RWPE2 (cell line): ENCODE results near the gene HNRNPH1.

Experiments used
- ATAC-seq: fragments of 200-7000 bp; cut with Tn5 transposase; 3 replicates; pipeline ENCODE4 v1.9.1; 2021; ENCODE audit warnings: low read depth
- DNase-seq: peaks from one replicate; pipeline ENCODE4 v3.0.0-alpha.2; 2020; ENCODE audit warnings: low spot score
- H3K27ac ChIP-seq: fragments of 450-650 bp; 2 replicates; pipeline ENCODE4 v1.5.1; 2017; ENCODE audit warnings: mild to moderate bottlenecking; ENCODE audit not compliant: poor library complexity, severe bottlenecking
- H3K27me3 ChIP-seq: fragments of 250-450 bp; sonication (Bioruptor Pico); 2 replicates; pipeline ENCODE4 v1.5.1; 2021; ENCODE audit warnings: mild to moderate bottlenecking, moderate library complexity; ENCODE audit not compliant: insufficient read depth, poor library complexity, severe bottlenecking
- H3K36me3 ChIP-seq: fragments of 250-450 bp; sonication (Bioruptor Pico); 2 replicates; pipeline ENCODE4 v1.5.1; 2020; ENCODE audit warnings: low read depth, mild to moderate bottlenecking, moderate library complexity
- H3K4me1 ChIP-seq: fragments of 250-450 bp; sonication (Bioruptor Pico); 2 replicates; pipeline ENCODE4 v1.5.1; 2021; ENCODE audit warnings: mild to moderate bottlenecking, moderate library complexity; ENCODE audit not compliant: insufficient read depth, poor library complexity, severe bottlenecking
- H3K4me3 ChIP-seq: fragments of 250-450 bp; sonication (Bioruptor Pico); 2 replicates; pipeline ENCODE4 v1.5.1; 2021; ENCODE audit warnings: mild to moderate bottlenecking, moderate library complexity; ENCODE audit not compliant: severe bottlenecking
- H3K9me3 ChIP-seq: fragments of 250-450 bp; sonication (Bioruptor Pico); 2 replicates; pipeline ENCODE4 v1.5.1; 2021; ENCODE audit warnings: mild to moderate bottlenecking, moderate library complexity; ENCODE audit not compliant: severe bottlenecking
- CTCF ChIP-seq: fragments of 450-650 bp; IDR thresholded peaks from one replicate; pipeline ENCODE4 v1.5.1; 2017; ENCODE audit warnings: mild to moderate bottlenecking, moderate library complexity; ENCODE audit not compliant: poor library complexity, severe bottlenecking

The HNRNPH1 gene

GRCh38 chr5:179605026-179605833 is 18.2 kb downstream of the HNRNPH1 start:
- TF ChIP-seq CTCF, result no peak
- DNase-seq, result no peak
- no peak overlapping the region for H3K27ac ChIP-seq
- no peaks in the 10 kb centered on the region for H3K4me1 ChIP-seq
- no peak overlapping the region for H3K4me3 ChIP-seq
- H3K27me3 ChIP-seq, result no peaks in the 10 kb centered on the region
- peaks cover 61% of the 10 kb centered on the region for H3K36me3 ChIP-seq
- ATAC-seq, result no peak
- no peaks in the 10 kb centered on the region for H3K9me3 ChIP-seq

GRCh38 chr5:179603308-179603707 is 20.2 kb downstream of the HNRNPH1 start:
- Histone ChIP-seq H3K36me3 (peaks cover 68% of the 10 kb centered on the region), H3K27ac (no peak overlapping the region), H3K4me1 (no peaks in the 10 kb centered on the region), H3K9me3 (no peaks in the 10 kb centered on the region), H3K27me3 (no peaks in the 10 kb centered on the region), H3K4me3 (no peak overlapping the region)
- ATAC-seq (no peak), DNase-seq (no peak)
- no peak for TF ChIP-seq CTCF

- H3K4me3 ChIP-seq, result no peak overlapping the region
- DNase-seq (no peak), ATAC-seq (no peak)
- H3K27me3 ChIP-seq, result no peaks in the 10 kb centered on the region
- no peak for TF ChIP-seq CTCF
- no peak overlapping the region for H3K27ac ChIP-seq
- peaks cover 72% of the 10 kb centered on the region for H3K36me3 ChIP-seq
- no peaks in the 10 kb centered on the region for H3K9me3 ChIP-seq
- no peaks in the 10 kb centered on the region for H3K4me1 ChIP-seq
These were observed 21.4 kb downstream of the HNRNPH1 start for GRCh38 chr5:179601871-179602625.

- no peak for TF ChIP-seq CTCF
- Histone ChIP-seq H3K4me3 (no peak overlapping the region), H3K9me3 (no peaks in the 10 kb centered on the region), H3K27ac (no peak overlapping the region), H3K27me3 (no peaks in the 10 kb centered on the region), H3K4me1 (no peaks in the 10 kb centered on the region), H3K36me3 (peaks cover 76% of the 10 kb centered on the region)
- no peak for ATAC-seq
- no peak for DNase-seq
These were observed 23.5 kb downstream of the HNRNPH1 start for GRCh38 chr5:179599973-179600372.

- H3K4me3 ChIP-seq, result no peak overlapping the region
- H3K36me3 ChIP-seq, result peaks cover 80% of the 10 kb centered on the region
- H3K4me1 ChIP-seq, result no peaks in the 10 kb centered on the region
- H3K27me3 ChIP-seq, result no peaks in the 10 kb centered on the region
- no peak for TF ChIP-seq CTCF
- H3K27ac ChIP-seq, result no peak overlapping the region
- DNase-seq, result no peak
- no peak for ATAC-seq
- H3K9me3 ChIP-seq, result no peaks in the 10 kb centered on the region
These were observed 23.9 kb downstream of the HNRNPH1 start for GRCh38 chr5:179599566-179599965.
